K562 (cell line): Measurements from ENCODE around the gene FBXW9. TPM values are rescaled to one million over a fixed set of nuclear protein-coding genes. Genes with fewer than 3 reads are reported as not detected.
A peak's percentile ranks its signal among the peaks of the same experiment; 100 is the strongest.

ENCODE experiments used
- ARHGAP35 ChIP-seq: fragments of 450-650 bp; IDR thresholded peaks from 2 replicates; pipeline ENCODE4 v1.6.1; 2018; ENCODE audit not compliant: partially characterized antibody
- ARID3B ChIP-seq: fragments of 250-450 bp; sonication (Bioruptor Pico); IDR thresholded peaks from 2 replicates; pipeline ENCODE4 v1.4.0; 2020; ENCODE audit warnings: borderline replicate concordance
- ATF7 ChIP-seq: fragments of 450-650 bp; IDR thresholded peaks from 2 replicates; pipeline ENCODE4 v1.7.1; 2014; ENCODE audit warnings: mild to moderate bottlenecking, moderate library complexity
- CREM ChIP-seq: IDR thresholded peaks from 2 replicates; pipeline ENCODE4 v1.6.1; 2014; ENCODE audit warnings: antibody characterized with exemption, low read depth
- ELK3 ChIP-seq: fragments of 450-650 bp; formaldehyde crosslinking; IDR thresholded peaks from 2 replicates; pipeline ENCODE4 v1.4.0; 2020; ENCODE audit warnings: mild to moderate bottlenecking
- EWSR1 ChIP-seq: fragments of 450-650 bp; IDR thresholded peaks from 2 replicates; pipeline ENCODE4 v1.6.1; 2018; ENCODE audit warnings: borderline replicate concordance, mild to moderate bottlenecking, low read depth, moderate library complexity; ENCODE audit not compliant: partially characterized antibody
- HNRNPL ChIP-seq: fragments of 200-400 bp; formaldehyde crosslinking; IDR thresholded peaks from 2 replicates; pipeline ENCODE4 v1.6.1; 2017; ENCODE audit warnings: low read depth, mild to moderate bottlenecking, low read length
- KLF10 ChIP-seq: fragments of 250-450 bp; sonication (Bioruptor Pico); IDR thresholded peaks from 2 replicates; pipeline ENCODE4 v1.6.1; 2021; ENCODE audit warnings: matching md5 sums
- SMC3 ChIP-seq: conservative IDR thresholded peaks from 2 replicates; pipeline ENCODE4 v1.6.1; 2011; ENCODE audit warnings: low read depth, low read length, improper control_type of control experiment; ENCODE audit not compliant: insufficient read depth
- TRIM24 ChIP-seq, 2 experiments: fragments of 450-650 bp; IDR thresholded peaks; 2 replicates each; pipeline ENCODE4 v1.6.1; 2016
- polyA plus RNA-seq, 8 experiments: library from polyadenylated mRNA; depleted of rRNA in 4 of 8; stranded (reverse) in 5 of 8; unstranded in 3 of 8; fragments of >200 nt; fragmentation: Nextera tagmentation in 2 of 8; fragmentation: Illumina TruSeq in 1 of 8; extraction: Ambion mirVana in 2 of 8; extraction: Trizol in 1 of 8; gene quantifications; 2 replicates each; pipeline versions ENCODE4 v1.2.1 to v1.2.3, GENCODE V29; 2011 to 2014; ENCODE audit warnings: inconsistent platforms in 1 of 8, missing spikeins in 1 of 8
- total RNA-seq, 7 experiments: library from RNA; depleted of rRNA in 6 of 7; stranded (reverse); fragments of >200 nt in 6 of 7; fragmentation: Illumina TruSeq in 2 of 7; extraction: Trizol in 2 of 7; gene quantifications; 2 replicates each; pipeline versions ENCODE4 v1.2.1 to v1.2.3, GENCODE V29; 2011 to 2021; ENCODE audit warnings: low replicate concordance in 1 of 7
- TF ChIP-seq, protein P1 (sequence below): fragments of 250-450 bp; sonication (Bioruptor Pico); IDR thresholded peaks from 2 replicates; pipeline ENCODE4 v1.6.1; 2021; ENCODE audit warnings: mild to moderate bottlenecking
- TF ChIP-seq, protein P2 (sequence below), 2 experiments: fragments of 450-650 bp in 1 of 2; sonication (generic) in 1 of 2; formaldehyde crosslinking in 1 of 2; IDR thresholded peaks; 2 replicates each; pipeline versions ENCODE4 v1.7.1 to v1.9.0; 2016 to 2022; ENCODE audit warnings: inconsistent platforms in 1 of 2, mild to moderate bottlenecking in 1 of 2, missing genetic modification reagents in 1 of 2

The FBXW9 gene
- total and polyA plus RNA-seq, 9 of the 15 experiments (the other 6 are each of a cell fraction or from before 2014, with no cell fraction given), result 0.23 to 21.7 (median 6.2) TPM

GRCh38 chr19:12681074-12681987, 15.1 kb downstream of the FBXW9 start, which contains the start of gene DHPS (continued):
- TF ChIP-seq ARID3B (0 out of 2 replicates have a peak, but pooled peaks have one; percentile 53), ELK3 (CRISPR knock-in tag) (no peak), CREM (peak; percentile 66), TRIM24 (IDR thresholded peaks at IDR 0.05) (peak; percentile 41 to 50; a peak in 2 of 4 replicates), ARHGAP35 (no peak), EWSR1 (no peak), SMC3 (no peak), KLF10 (no peak), HNRNPL (no peak), ATF7 (peak; percentile 59)
- TF ChIP-seq, protein P1, sequence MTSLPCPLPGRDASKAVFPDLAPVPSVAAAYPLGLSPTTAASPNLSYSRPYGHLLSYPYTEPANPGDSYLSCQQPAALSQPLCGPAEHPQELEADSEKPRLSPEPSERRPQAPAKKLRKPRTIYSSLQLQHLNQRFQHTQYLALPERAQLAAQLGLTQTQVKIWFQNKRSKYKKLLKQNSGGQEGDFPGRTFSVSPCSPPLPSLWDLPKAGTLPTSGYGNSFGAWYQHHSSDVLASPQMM (CRISPR knock-in tag), result no peak
- TF ChIP-seq, protein P2, sequence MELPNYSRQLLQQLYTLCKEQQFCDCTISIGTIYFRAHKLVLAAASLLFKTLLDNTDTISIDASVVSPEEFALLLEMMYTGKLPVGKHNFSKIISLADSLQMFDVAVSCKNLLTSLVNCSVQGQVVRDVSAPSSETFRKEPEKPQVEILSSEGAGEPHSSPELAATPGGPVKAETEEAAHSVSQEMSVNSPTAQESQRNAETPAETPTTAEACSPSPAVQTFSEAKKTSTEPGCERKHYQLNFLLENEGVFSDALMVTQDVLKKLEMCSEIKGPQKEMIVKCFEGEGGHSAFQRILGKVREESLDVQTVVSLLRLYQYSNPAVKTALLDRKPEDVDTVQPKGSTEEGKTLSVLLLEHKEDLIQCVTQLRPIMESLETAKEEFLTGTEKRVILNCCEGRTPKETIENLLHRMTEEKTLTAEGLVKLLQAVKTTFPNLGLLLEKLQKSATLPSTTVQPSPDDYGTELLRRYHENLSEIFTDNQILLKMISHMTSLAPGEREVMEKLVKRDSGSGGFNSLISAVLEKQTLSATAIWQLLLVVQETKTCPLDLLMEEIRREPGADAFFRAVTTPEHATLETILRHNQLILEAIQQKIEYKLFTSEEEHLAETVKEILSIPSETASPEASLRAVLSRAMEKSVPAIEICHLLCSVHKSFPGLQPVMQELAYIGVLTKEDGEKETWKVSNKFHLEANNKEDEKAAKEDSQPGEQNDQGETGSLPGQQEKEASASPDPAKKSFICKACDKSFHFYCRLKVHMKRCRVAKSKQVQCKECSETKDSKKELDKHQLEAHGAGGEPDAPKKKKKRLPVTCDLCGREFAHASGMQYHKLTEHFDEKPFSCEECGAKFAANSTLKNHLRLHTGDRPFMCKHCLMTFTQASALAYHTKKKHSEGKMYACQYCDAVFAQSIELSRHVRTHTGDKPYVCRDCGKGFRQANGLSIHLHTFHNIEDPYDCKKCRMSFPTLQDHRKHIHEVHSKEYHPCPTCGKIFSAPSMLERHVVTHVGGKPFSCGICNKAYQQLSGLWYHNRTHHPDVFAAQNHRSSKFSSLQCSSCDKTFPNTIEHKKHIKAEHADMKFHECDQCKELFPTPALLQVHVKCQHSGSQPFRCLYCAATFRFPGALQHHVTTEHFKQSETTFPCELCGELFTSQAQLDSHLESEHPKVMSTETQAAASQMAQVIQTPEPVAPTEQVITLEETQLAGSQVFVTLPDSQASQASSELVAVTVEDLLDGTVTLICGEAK (IDR thresholded peaks at IDR 0.05), result peak; percentile 97
- TF ChIP-seq, protein P2 (CRISPR knock-in tag; IDR thresholded peaks at IDR 0.05), result no peak
